Thyroid gland (tissue), 4 donors: ENCODE data around the gene NMBR.

Experiments used
- CTCF ChIP-seq, 6 experiments: fragments of 200-600 bp in 3 of 6; fragments of 450-650 bp in 3 of 6; sonication (generic) in 3 of 6; IDR thresholded peaks; one replicate each; pipeline ENCODE4 v1.5.1; 2016 to 2019; ENCODE audit warnings: antibody characterized with exemption in 6 of 6, mild to moderate bottlenecking in 2 of 6, inconsistent platforms in 1 of 6, moderate library complexity in 1 of 6
- POLR2A ChIP-seq, 2 donors: fragments of 450-650 bp; IDR thresholded peaks; one replicate each; pipeline ENCODE4 v1.6.1; 2017; ENCODE audit warnings: antibody characterized with exemption in 2 of 2, mild to moderate bottlenecking in 2 of 2, moderate library complexity in 1 of 2

DNA sequence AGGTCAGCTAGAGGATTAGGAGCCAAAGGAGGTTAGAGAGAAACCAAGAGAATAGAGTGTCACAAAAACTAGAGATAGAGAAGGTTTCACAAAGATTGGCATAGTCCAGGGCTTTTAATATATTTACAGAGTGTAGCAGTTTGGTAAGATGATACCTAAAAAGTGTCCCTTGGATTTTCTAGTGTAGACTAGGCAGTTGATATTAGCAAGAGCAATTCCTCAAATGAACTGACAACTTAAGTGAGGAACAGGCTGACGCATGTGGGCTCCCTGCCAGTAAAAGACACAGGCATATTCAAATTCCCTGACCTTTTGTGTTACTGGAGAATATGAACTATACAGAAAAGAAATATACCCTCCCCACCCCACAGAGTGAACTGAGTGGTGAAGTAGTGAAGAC lies 40.3 kb upstream of the NMBR start:
- no peak for TF ChIP-seq CTCF (IDR thresholded peaks at IDR 0.05)
- no peak for TF ChIP-seq POLR2A (IDR thresholded peaks at IDR 0.05)
